Measurements from ENCODE around the gene THEMIS.

THEMIS gene

DNA sequence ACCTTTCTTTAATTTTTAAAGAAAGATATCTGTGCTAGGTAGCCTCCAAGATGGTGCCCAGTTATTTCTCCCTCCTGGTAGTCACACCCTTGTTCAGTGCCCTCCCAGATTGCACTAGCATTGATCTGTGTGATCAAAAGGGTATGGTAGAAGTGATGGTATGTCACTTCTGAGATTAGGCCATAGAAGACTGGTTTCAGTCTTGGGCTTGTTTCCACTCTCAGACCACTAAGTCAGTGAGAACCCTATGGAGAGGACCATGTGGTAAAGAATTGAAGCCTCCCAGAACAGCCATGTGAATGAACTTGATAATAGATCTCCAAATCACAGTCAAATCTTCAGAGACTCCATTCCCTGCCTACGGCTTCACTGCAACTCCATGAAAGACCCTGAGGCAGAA is 57.3 kb downstream of the THEMIS start:
- TF ChIP-seq, protein P1, sequence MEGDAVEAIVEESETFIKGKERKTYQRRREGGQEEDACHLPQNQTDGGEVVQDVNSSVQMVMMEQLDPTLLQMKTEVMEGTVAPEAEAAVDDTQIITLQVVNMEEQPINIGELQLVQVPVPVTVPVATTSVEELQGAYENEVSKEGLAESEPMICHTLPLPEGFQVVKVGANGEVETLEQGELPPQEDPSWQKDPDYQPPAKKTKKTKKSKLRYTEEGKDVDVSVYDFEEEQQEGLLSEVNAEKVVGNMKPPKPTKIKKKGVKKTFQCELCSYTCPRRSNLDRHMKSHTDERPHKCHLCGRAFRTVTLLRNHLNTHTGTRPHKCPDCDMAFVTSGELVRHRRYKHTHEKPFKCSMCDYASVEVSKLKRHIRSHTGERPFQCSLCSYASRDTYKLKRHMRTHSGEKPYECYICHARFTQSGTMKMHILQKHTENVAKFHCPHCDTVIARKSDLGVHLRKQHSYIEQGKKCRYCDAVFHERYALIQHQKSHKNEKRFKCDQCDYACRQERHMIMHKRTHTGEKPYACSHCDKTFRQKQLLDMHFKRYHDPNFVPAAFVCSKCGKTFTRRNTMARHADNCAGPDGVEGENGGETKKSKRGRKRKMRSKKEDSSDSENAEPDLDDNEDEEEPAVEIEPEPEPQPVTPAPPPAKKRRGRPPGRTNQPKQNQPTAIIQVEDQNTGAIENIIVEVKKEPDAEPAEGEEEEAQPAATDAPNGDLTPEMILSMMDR (IDR thresholded peaks at IDR 0.05; ENCODE audit: low read depth, low read length, missing control alignments), result no peak
- DNase-seq (ENCODE audit: extremely low read depth, low read depth), result no peak
- no peak overlapping the region for H3K4me3 ChIP-seq (replicated peaks; ENCODE audit: low read depth, low read length)

DNA sequence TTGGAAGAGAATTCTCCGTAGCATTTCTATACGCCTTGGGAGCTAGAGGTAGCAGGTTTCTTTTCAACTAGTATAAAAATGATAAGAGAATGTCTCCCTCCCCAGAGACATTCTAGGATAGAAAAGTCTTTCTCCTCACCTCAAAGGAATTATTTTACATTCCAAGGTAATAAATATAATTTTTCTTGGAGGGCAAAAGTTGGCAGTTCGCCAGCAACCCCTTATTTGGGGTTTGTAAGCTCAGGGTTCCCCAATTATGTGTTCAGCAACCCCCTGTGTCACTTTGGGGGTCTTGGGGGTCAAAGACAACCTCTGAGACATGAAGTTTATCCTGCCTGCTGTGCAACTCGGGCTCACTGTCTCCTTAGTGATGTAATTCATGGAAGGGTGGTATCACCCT is 58.3 kb downstream of the THEMIS start:
- TF ChIP-seq, protein P1 (IDR thresholded peaks at IDR 0.05; ENCODE audit: low read depth, low read length, missing control alignments), result no peak
- no peak overlapping the region for H3K4me3 ChIP-seq (replicated peaks; ENCODE audit: low read depth, low read length)
- no peak for DNase-seq (ENCODE audit: extremely low read depth, low read depth)

DNA sequence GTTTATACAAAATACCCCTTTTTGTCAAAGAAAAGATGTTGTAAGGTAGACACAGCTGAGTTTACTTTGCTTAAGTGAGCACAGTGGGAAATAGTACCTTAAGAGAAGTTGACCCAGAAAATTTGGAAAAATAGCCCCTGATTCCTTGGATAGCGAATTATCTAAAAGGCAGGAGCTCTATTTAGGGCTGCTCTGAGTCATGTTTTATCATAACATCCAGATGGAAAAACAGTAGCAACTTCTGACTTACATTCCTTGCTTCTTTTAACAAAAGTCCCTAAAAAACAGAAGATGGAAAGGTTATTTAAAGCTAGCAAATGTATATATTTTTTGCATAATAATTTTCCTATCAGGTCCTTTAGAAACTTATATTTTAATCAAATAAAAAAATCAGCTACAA is 59.0 kb downstream of the THEMIS start:
- no peak for DNase-seq (ENCODE audit: extremely low read depth, low read depth)
- no peak overlapping the region for H3K4me3 ChIP-seq (replicated peaks; ENCODE audit: low read depth, low read length)
- TF ChIP-seq, protein P1 (IDR thresholded peaks at IDR 0.05; ENCODE audit: low read depth, low read length, missing control alignments), result no peak

DNA sequence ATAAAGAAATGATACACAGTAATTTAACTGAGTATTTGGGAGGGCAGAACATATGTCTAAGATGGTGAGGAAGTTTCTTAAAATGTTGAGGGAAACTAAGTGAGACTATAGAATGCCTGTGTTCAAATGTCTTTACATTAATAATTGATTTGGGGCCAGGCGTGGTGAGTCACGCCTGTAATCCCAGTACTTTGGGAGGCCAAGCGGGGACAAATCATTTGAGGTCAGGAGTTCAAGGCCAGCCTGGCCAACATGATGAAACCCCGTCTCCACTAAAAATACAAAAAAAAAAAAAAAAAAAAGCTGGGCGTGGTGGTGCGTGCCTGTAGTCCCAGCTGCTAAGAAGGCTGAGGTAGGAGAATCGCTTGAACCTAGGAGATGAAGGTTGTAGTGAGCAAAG is 66.7 kb downstream of the THEMIS start:
- TF ChIP-seq, protein P1 (IDR thresholded peaks at IDR 0.05; ENCODE audit: low read depth, low read length, missing control alignments), result no peak
- H3K4me3 ChIP-seq (replicated peaks; ENCODE audit: low read depth, low read length), result no peak overlapping the region
- DNase-seq (ENCODE audit: extremely low read depth, low read depth), result no peak

DNA sequence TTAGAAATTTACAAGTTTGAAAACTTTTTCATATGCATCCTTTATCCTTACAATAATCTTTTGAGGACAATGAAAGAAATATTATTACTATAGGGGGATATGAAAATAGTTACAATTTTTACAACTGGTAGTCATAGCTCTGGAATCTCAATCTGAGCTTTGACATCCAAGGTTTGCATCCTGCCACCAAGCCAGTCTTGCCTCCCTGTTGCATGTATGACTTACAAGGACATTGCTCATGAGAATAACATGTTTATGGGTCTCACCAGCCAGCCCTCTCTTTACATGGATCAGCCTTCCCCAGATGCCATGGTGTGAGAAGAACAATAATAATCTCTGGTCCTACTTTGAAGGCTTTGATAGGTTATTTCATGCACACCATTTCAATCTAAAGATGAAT is 67.5 kb downstream of the THEMIS start:
- DNase-seq (ENCODE audit: extremely low read depth, low read depth), result no peak

DNA sequence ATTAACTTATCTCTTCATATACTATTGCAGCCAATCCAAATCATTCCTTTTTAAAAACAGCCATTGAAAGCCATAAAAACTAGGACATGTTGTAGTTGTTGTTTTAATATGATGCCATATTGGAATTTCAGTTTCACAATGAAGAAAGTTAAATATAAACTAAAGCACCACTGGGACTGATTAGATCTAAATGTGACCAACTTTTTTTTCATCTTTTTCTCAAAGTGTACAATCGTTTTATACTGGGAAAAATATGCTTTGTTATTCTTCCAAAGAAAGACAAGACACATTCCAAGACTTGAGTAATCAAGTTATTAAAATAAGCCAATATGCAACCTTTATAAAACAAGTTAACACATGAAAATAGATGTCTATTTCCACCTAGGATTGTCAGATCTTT is 68.5 kb downstream of the THEMIS start:
- DNase-seq (ENCODE audit: extremely low read depth, low read depth), result no peak
- H3K4me3 ChIP-seq (replicated peaks; ENCODE audit: low read depth, low read length), result no peak overlapping the region
- TF ChIP-seq, protein P1 (IDR thresholded peaks at IDR 0.05; ENCODE audit: low read depth, low read length, missing control alignments), result no peak

More for the DNA sequence above, 67.5 kb downstream of the THEMIS start:
- TF ChIP-seq, protein P1 (IDR thresholded peaks at IDR 0.05; ENCODE audit: low read depth, low read length, missing control alignments), result no peak
- no peak overlapping the region for H3K4me3 ChIP-seq (replicated peaks; ENCODE audit: low read depth, low read length)

DNA sequence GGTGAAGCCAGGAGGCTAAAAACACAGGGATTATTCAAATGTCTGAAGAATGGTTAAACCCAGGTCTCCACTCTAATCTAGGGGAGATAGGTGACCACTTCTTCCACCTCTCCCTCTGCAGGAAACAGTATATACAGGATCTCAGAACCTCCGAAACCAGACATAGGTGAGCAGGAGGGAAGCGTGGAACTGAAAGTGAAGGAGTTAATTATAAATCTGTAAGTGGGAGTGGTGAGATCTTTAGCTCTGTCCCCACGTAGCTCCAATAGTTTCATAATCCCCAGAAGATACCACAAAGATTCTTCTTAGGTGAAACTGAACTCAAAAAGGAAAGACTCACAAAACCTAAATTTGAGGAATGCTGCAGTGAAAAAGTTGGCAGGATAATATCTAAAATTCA is 76.8 kb downstream of the THEMIS start:
- H3K4me3 ChIP-seq (replicated peaks; ENCODE audit: low read depth, low read length), result no peak overlapping the region
- TF ChIP-seq, protein P1 (IDR thresholded peaks at IDR 0.05; ENCODE audit: low read depth, low read length, missing control alignments), result no peak
- DNase-seq (ENCODE audit: extremely low read depth, low read depth), result no peak
